ENCODE measurements around the gene PCNX1.

- TF ChIP-seq CTCF (conservative IDR thresholded peaks at IDR 0.05 in 1 of 2, IDR thresholded peaks at IDR 0.05 in 1 of 2; ENCODE audit: low read depth in 1 of 2, low read length in 2 of 2) (no peak), EZH2 (IDR thresholded peaks at IDR 0.05; ENCODE audit: low read length, missing control alignments) (no peak)
Measured at GRCh38 chr14:71139294-71139946, 232.2 kb downstream of the PCNX1 start.
